ENCODE measurements around the gene EIF4B. TPM values are rescaled to one million over a fixed set of nuclear protein-coding genes. Genes with fewer than 3 reads are reported as not detected.

Gene EIF4B
- total and polyA plus RNA-seq, 3 experiments from 2014 or later, result 114 to 660 (median 644) TPM

- ChIA-PET POLR2A (interaction anchor here (1.0 kb wide), 1 partner anchor 36 kb away, joined by 3 read pairs; the partner anchor contains the start of gene SPRYD3), CTCF (interaction anchor here (0.9 kb wide), 1 partner anchor 11 kb away, joined by 3 read pairs; no protein-coding TSS in a partner anchor)
- Histone ChIP-seq H3K36me3 (ENCODE audit: insufficient read depth, low read length) (peaks cover 17% of the 10 kb centered on the region), H3K27me3 (ENCODE audit: insufficient read depth, low read length, poor library complexity, severe bottlenecking) (no peaks in the 10 kb centered on the region), H3K9me3 (ENCODE audit: low read length) (no peaks in the 10 kb centered on the region), H3K4me3 (ENCODE audit: low read length) (no peak overlapping the region), H3K27ac (ENCODE audit: low read depth, low read length) (no peak overlapping the region), H3K4me1 (ENCODE audit: insufficient read depth, low read length) (peaks cover 20% of the 10 kb centered on the region)
- H3K27me3 Mint-ChIP-seq, result peaks cover 0 to 1% of the 10 kb centered on the region in 2 donors
- peaks cover 19 to 31% (median 21%) of the 10 kb centered on the region in 3 donors for H3K4me1 Mint-ChIP-seq
- peak overlapping the region in 1 of 7 donors; percentile 74 for H3K4me3 Mint-ChIP-seq
- no peaks in the 10 kb centered on the region for H3K9me3 Mint-ChIP-seq
- peak overlapping the region in 6 of 8 donors; percentile 5 to 66 (median 43) for H3K27ac Mint-ChIP-seq
- DNase-seq, result no peak
- peaks cover 6 to 44% (median 9%) of the 10 kb centered on the region in 3 donors for H3K36me3 Mint-ChIP-seq
Measured at GRCh38 chr12:53042607-53043454, 36.6 kb downstream of the EIF4B start.

GRCh38 chr12:53044052-53044581 lies 37.9 kb downstream of the EIF4B start:
- no peaks in the 10 kb centered on the region for H3K9me3 ChIP-seq (ENCODE audit: low read length)
- ChIA-PET CTCF (interaction anchor here (1.0 to 2.3 kb wide), 2 partner anchors 22 to 55 kb away, joined by 3 to 6 read pairs; no protein-coding TSS in a partner anchor), POLR2A (interaction anchor here (1.0 kb wide), 1 partner anchor 35 kb away, joined by 3 read pairs; the partner anchor contains the start of gene SPRYD3)
- H3K4me3 Mint-ChIP-seq, result no peak overlapping the region
- H3K4me1 ChIP-seq (ENCODE audit: insufficient read depth, low read length), result peaks cover 10% of the 10 kb centered on the region
- no peaks in the 10 kb centered on the region for H3K9me3 Mint-ChIP-seq
- no peak overlapping the region for H3K27ac ChIP-seq (ENCODE audit: low read depth, low read length)
- peak overlapping the region in 4 of 8 donors; percentile 23 to 65 (median 34) for H3K27ac Mint-ChIP-seq
- DNase-seq, result no peak
- H3K36me3 ChIP-seq (ENCODE audit: insufficient read depth, low read length), result peaks cover 9% of the 10 kb centered on the region
- peaks cover 0 to 1% of the 10 kb centered on the region in 2 donors for H3K27me3 Mint-ChIP-seq
- peaks cover 10 to 24% (median 11%) of the 10 kb centered on the region in 3 donors for H3K4me1 Mint-ChIP-seq
- H3K27me3 ChIP-seq (ENCODE audit: insufficient read depth, low read length, poor library complexity, severe bottlenecking), result no peaks in the 10 kb centered on the region
- H3K4me3 ChIP-seq (ENCODE audit: low read length), result no peak overlapping the region
- H3K36me3 Mint-ChIP-seq, result peaks cover 1 to 33% (median 2%) of the 10 kb centered on the region in 3 donors

GRCh38 chr12:53044896-53045695 lies 38.8 kb downstream of the EIF4B start:
- no peak overlapping the region for H3K27ac ChIP-seq (ENCODE audit: low read depth, low read length)
- ChIA-PET CTCF (interaction anchor here (0.6 to 2.3 kb wide), 2 partner anchors 21 to 22 kb away, joined by 3 to 6 read pairs; no protein-coding TSS in a partner anchor), POLR2A (interaction anchor here (1.5 kb wide), 1 partner anchor 10 kb away, joined by 6 read pairs; no protein-coding TSS in a partner anchor)
- Mint-ChIP-seq H3K27ac (peak overlapping the region in 4 of 8 donors; percentile 24 to 80 (median 54)), H3K9me3 (no peaks in the 10 kb centered on the region), H3K4me1 (peaks cover 8 to 21% (median 10%) of the 10 kb centered on the region in 3 donors), H3K36me3 (peaks cover 0 to 23% (median 0%) of the 10 kb centered on the region in 3 donors), H3K4me3 (peak overlapping the region in 5 of 7 donors; percentile 30 to 96 (median 38)), H3K27me3 (peaks cover 0 to 1% of the 10 kb centered on the region in 2 donors)
- H3K4me1 ChIP-seq (ENCODE audit: insufficient read depth, low read length), result peaks cover 7% of the 10 kb centered on the region
- H3K4me3 ChIP-seq (ENCODE audit: low read length), result no peak overlapping the region
- H3K27me3 ChIP-seq (ENCODE audit: insufficient read depth, low read length, poor library complexity, severe bottlenecking), result no peaks in the 10 kb centered on the region
- no peaks in the 10 kb centered on the region for H3K36me3 ChIP-seq (ENCODE audit: insufficient read depth, low read length)
- no peaks in the 10 kb centered on the region for H3K9me3 ChIP-seq (ENCODE audit: low read length)
- DNase-seq, result no peak

GRCh38 chr12:53045696-53046045 lies 39.4 kb downstream of the EIF4B start:
- Histone ChIP-seq H3K36me3 (ENCODE audit: insufficient read depth, low read length) (no peaks in the 10 kb centered on the region), H3K9me3 (ENCODE audit: low read length) (no peaks in the 10 kb centered on the region), H3K4me1 (ENCODE audit: insufficient read depth, low read length) (peaks cover 7% of the 10 kb centered on the region), H3K27me3 (ENCODE audit: insufficient read depth, low read length, poor library complexity, severe bottlenecking) (no peaks in the 10 kb centered on the region), H3K4me3 (ENCODE audit: low read length) (no peak overlapping the region), H3K27ac (ENCODE audit: low read depth, low read length) (peak overlapping the region; percentile 68)
- POLR2A ChIA-PET, result interaction anchor here (0.9 to 1.5 kb wide), 2 partner anchors 9 to 40 kb away, joined by 3 to 6 read pairs; partner anchors contain the start of gene EIF4B
- Mint-ChIP-seq H3K4me3 (peak overlapping the region; percentile 13 to 97 (median 96)), H3K4me1 (peaks cover 8 to 21% (median 10%) of the 10 kb centered on the region in 3 donors), H3K27ac (peak overlapping the region in 4 of 8 donors; percentile 50 to 98 (median 90)), H3K36me3 (peaks cover 0 to 17% (median 0%) of the 10 kb centered on the region in 3 donors), H3K9me3 (no peaks in the 10 kb centered on the region), H3K27me3 (peaks cover 0 to 1% of the 10 kb centered on the region in 2 donors)
- CTCF ChIA-PET, result interaction anchor here (0.6 to 3.3 kb wide), 4 partner anchors 8 to 39 kb away, joined by 3 to 26 read pairs (median 4); partner anchors contain the start of gene EIF4B
- no peak for DNase-seq

GRCh38 chr12:53046655-53047220 lies 40.5 kb downstream of the EIF4B start:
- peaks cover 0 to 1% of the 10 kb centered on the region in 2 donors for H3K27me3 Mint-ChIP-seq
- no peaks in the 10 kb centered on the region for H3K9me3 Mint-ChIP-seq
- H3K27ac Mint-ChIP-seq, result peak overlapping the region; percentile 87 to 99 (median 95)
- peaks cover 0 to 9% (median 0%) of the 10 kb centered on the region in 3 donors for H3K36me3 Mint-ChIP-seq
- Histone ChIP-seq H3K36me3 (ENCODE audit: insufficient read depth, low read length) (no peaks in the 10 kb centered on the region), H3K27me3 (ENCODE audit: insufficient read depth, low read length, poor library complexity, severe bottlenecking) (no peaks in the 10 kb centered on the region), H3K9me3 (ENCODE audit: low read length) (no peaks in the 10 kb centered on the region), H3K4me1 (ENCODE audit: insufficient read depth, low read length) (peaks cover 7% of the 10 kb centered on the region), H3K4me3 (ENCODE audit: low read length) (peak overlapping the region; percentile 81), H3K27ac (ENCODE audit: low read depth, low read length) (peak overlapping the region; percentile 68)
- H3K4me1 Mint-ChIP-seq, result peaks cover 8 to 21% (median 10%) of the 10 kb centered on the region in 3 donors
- peak in 2 of 5 donors; percentile 45 to 73 for DNase-seq
- POLR2A ChIA-PET, result interaction anchor here (0.9 to 1.5 kb wide), 7 partner anchors 8 to 56 kb away, joined by 3 to 8 read pairs (median 4); partner anchors contain the start of genes EIF4B and SOAT2
- peak overlapping the region; percentile 92 to 97 (median 96) for H3K4me3 Mint-ChIP-seq
- CTCF ChIA-PET, result interaction anchor here (1.0 to 3.3 kb wide), 10 partner anchors 9 to 274 kb away, joined by 3 to 26 read pairs (median 6); partner anchors contain the start of genes AAAS, IGFBP6 and SPRYD3

- H3K27me3 Mint-ChIP-seq, result peaks cover 0 to 1% of the 10 kb centered on the region in 2 donors
- ChIA-PET CTCF (interaction anchor here (0.6 to 3.3 kb wide), 17 partner anchors 8 to 305 kb away, joined by 3 to 26 read pairs (median 4); partner anchors contain the start of genes AAAS, EIF4B, IGFBP6 and SPRYD3), POLR2A (interaction anchor here (0.9 to 1.5 kb wide), 7 partner anchors 13 to 272 kb away, joined by 3 to 8 read pairs (median 4); partner anchors contain the start of genes EIF4B, SOAT2 and SPRYD3)
- Histone ChIP-seq H3K36me3 (ENCODE audit: insufficient read depth, low read length) (no peaks in the 10 kb centered on the region), H3K27ac (ENCODE audit: low read depth, low read length) (no peak overlapping the region), H3K9me3 (ENCODE audit: low read length) (no peaks in the 10 kb centered on the region), H3K27me3 (ENCODE audit: insufficient read depth, low read length, poor library complexity, severe bottlenecking) (no peaks in the 10 kb centered on the region), H3K4me1 (ENCODE audit: insufficient read depth, low read length) (peaks cover 7% of the 10 kb centered on the region), H3K4me3 (ENCODE audit: low read length) (peak overlapping the region; percentile 28)
- peak overlapping the region; percentile 59 to 97 (median 84) for H3K4me3 Mint-ChIP-seq
- H3K4me1 Mint-ChIP-seq, result peaks cover 8 to 21% (median 10%) of the 10 kb centered on the region in 3 donors
- H3K9me3 Mint-ChIP-seq, result no peaks in the 10 kb centered on the region
- DNase-seq, result peak; percentile 63 to 80 (median 72)
- H3K36me3 Mint-ChIP-seq, result peaks cover 0 to 5% (median 0%) of the 10 kb centered on the region in 3 donors
- H3K27ac Mint-ChIP-seq, result peak overlapping the region in 6 of 8 donors; percentile 29 to 87 (median 70)
Measured at GRCh38 chr12:53047221-53048032, 41.2 kb downstream of the EIF4B start.

Measured in CD8-positive, alpha-beta memory T cell (primary cell).